Sigmoid colon (tissue), 4 donors: Measurements from ENCODE around the gene KCNIP1.

ENCODE experiments used
- EP300 ChIP-seq, 4 donors: sonication (generic); formaldehyde crosslinking; IDR thresholded peaks; one replicate each; pipeline ENCODE4 v1.6.1; 2017; ENCODE audit warnings: antibody characterized with exemption in 4 of 4
- POLR2AphosphoS5 ChIP-seq, 4 donors: sonication (generic); formaldehyde crosslinking; IDR thresholded peaks; one replicate each; pipeline ENCODE4 v1.6.1; 2017; ENCODE audit warnings: antibody characterized with exemption in 4 of 4
- TF ChIP-seq, protein P1 (sequence below), 4 experiments: fragments of 450-650 bp in 3 of 4; fragments of 200-600 bp in 1 of 4; IDR thresholded peaks; one replicate each; pipeline ENCODE4 v1.5.1; 2016 to 2019; ENCODE audit warnings: antibody characterized with exemption in 4 of 4, mild to moderate bottlenecking in 3 of 4, moderate library complexity in 2 of 4

DNA sequence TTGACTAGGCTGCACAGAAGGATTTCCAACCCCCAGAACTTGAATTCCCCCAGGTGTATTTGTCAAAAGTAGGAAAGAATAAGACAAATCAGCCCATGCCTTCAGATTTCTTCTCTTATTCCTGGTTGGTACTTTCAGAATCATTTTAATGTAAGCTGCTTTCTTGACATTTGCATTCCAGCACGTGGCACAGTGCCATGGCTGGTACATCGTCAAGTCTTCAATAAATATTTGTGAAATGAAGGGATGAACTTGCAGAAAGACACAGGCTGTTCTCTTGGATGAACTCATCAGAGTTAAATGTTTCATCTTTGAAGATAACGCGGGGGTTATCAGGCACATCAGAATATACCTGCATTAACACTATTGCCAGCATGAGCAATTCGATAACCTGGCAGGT is 14.5 kb downstream of the KCNIP1 start:
- TF ChIP-seq, protein P1, sequence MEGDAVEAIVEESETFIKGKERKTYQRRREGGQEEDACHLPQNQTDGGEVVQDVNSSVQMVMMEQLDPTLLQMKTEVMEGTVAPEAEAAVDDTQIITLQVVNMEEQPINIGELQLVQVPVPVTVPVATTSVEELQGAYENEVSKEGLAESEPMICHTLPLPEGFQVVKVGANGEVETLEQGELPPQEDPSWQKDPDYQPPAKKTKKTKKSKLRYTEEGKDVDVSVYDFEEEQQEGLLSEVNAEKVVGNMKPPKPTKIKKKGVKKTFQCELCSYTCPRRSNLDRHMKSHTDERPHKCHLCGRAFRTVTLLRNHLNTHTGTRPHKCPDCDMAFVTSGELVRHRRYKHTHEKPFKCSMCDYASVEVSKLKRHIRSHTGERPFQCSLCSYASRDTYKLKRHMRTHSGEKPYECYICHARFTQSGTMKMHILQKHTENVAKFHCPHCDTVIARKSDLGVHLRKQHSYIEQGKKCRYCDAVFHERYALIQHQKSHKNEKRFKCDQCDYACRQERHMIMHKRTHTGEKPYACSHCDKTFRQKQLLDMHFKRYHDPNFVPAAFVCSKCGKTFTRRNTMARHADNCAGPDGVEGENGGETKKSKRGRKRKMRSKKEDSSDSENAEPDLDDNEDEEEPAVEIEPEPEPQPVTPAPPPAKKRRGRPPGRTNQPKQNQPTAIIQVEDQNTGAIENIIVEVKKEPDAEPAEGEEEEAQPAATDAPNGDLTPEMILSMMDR (IDR thresholded peaks at IDR 0.05) = no peak
- TF ChIP-seq EP300 (IDR thresholded peaks at IDR 0.05) (no peak), POLR2AphosphoS5 (IDR thresholded peaks at IDR 0.05) (no peak)
